SK-MEL-5 (cell line): ENCODE data around the gene SPAG17. TPM values are rescaled to one million over a fixed set of nuclear protein-coding genes. Genes with fewer than 3 reads are reported as not detected.
A peak's percentile ranks its signal among the peaks of the same experiment; 100 is the strongest.

ENCODE experiments used
- DNase-seq: peaks from one replicate; pipeline ENCODE4 v3.0.0-alpha.2; 2016; ENCODE audit warnings: low read depth, low spot score
- in situ Hi-C: cut with HindIII; loops from 2 replicates; pipeline ENCODE4 v1.10.0; 2016; ENCODE audit warnings: low sequenced_read_pairs, high pct_unique_total_duplicates, low pct_unique_long_range_greater_than_20kb
- total RNA-seq: library from RNA; depleted of rRNA; stranded (reverse); fragments of >200 nt; shearing (Covaris generic); gene quantifications from 2 replicates; pipeline ENCODE4 v1.2.3, GENCODE V29; 2014

SPAG17 gene
- total RNA-seq, 1 experiment from 2014 or later, result not detected

- in situ Hi-C loops, result no loop called here
- no peak for DNase-seq
Measured at GRCh38 chr1:118186026-118186425, 998 bp upstream of the SPAG17 start.

- DNase-seq, result no peak
- in situ Hi-C loops, result no loop called here
Measured at GRCh38 chr1:118184739-118185083, 317 bp downstream of the SPAG17 start.

GRCh38 chr1:118183586-118183985 lies 1.4 kb downstream of the SPAG17 start:
- DNase-seq, result no peak
- in situ Hi-C loops, result no loop called here

- in situ Hi-C loops, result no loop called here
- DNase-seq, result no peak
Measured at GRCh38 chr1:118177998-118178397, 7.0 kb downstream of the SPAG17 start.

GRCh38 chr1:118169016-118169415 lies 16.0 kb downstream of the SPAG17 start:
- DNase-seq, result no peak
- in situ Hi-C loops, result no loop called here

GRCh38 chr1:118160806-118161205 lies 24.2 kb downstream of the SPAG17 start:
- in situ Hi-C loops, result no loop called here
- no peak for DNase-seq

GRCh38 chr1:118159569-118159968 lies 25.5 kb downstream of the SPAG17 start:
- no peak for DNase-seq
- in situ Hi-C loops, result no loop called here

- DNase-seq, result no peak
- in situ Hi-C loops, result no loop called here
Measured at GRCh38 chr1:118158924-118159323, 26.1 kb downstream of the SPAG17 start.

GRCh38 chr1:118157506-118157905 lies 27.5 kb downstream of the SPAG17 start:
- in situ Hi-C loops, result no loop called here
- no peak for DNase-seq

- in situ Hi-C loops, result no loop called here
- DNase-seq, result no peak
Measured at GRCh38 chr1:118155106-118155505, 29.9 kb downstream of the SPAG17 start.

GRCh38 chr1:118154220-118154619 lies 30.8 kb downstream of the SPAG17 start:
- in situ Hi-C loops, result no loop called here
- peak; percentile 41 for DNase-seq

GRCh38 chr1:118151312-118151937 lies 33.6 kb downstream of the SPAG17 start:
- peak; percentile 65 for DNase-seq
- in situ Hi-C loops, result no loop called here

GRCh38 chr1:118149799-118150198 lies 35.2 kb downstream of the SPAG17 start:
- in situ Hi-C loops, result no loop called here
- no peak for DNase-seq

GRCh38 chr1:118148034-118148433 lies 37.0 kb downstream of the SPAG17 start:
- in situ Hi-C loops, result no loop called here
- no peak for DNase-seq

GRCh38 chr1:118147522-118147921 lies 37.5 kb downstream of the SPAG17 start:
- no peak for DNase-seq
- in situ Hi-C loops, result no loop called here

GRCh38 chr1:118145721-118146120 lies 39.3 kb downstream of the SPAG17 start:
- DNase-seq, result no peak
- in situ Hi-C loops, result no loop called here

- in situ Hi-C loops, result no loop called here
- no peak for DNase-seq
Measured at GRCh38 chr1:118144684-118145083, 40.3 kb downstream of the SPAG17 start.

GRCh38 chr1:118143831-118144230 lies 41.2 kb downstream of the SPAG17 start:
- DNase-seq, result no peak
- in situ Hi-C loops, result no loop called here

GRCh38 chr1:118143121-118143520 lies 41.9 kb downstream of the SPAG17 start:
- in situ Hi-C loops, result no loop called here
- no peak for DNase-seq

- in situ Hi-C loops, result no loop called here
- no peak for DNase-seq
Measured at GRCh38 chr1:118142546-118142945, 42.5 kb downstream of the SPAG17 start.
